ENCODE results near the gene CST4. TPM values are rescaled to one million over a fixed set of nuclear protein-coding genes. Genes with fewer than 3 reads are reported as not detected.

The CST4 gene
- total and polyA plus RNA-seq, 10 of the 15 experiments (the other 5 are each of a cell fraction or from before 2014, with no cell fraction given) = not detected

GRCh38 chr20:23637282-23638221 is 51.3 kb downstream of the CST4 start, which contains the start of gene CST3:
CST3 (minus strand) TSS chr20:23637955; CDS start chr20:23637862, 93 bp downstream.
- Histone ChIP-seq H3K27me3 (replicated peaks in 1 of 2; ENCODE audit: control insufficient read depth in 2 of 2, insufficient read depth in 2 of 2, low read length in 1 of 2) (no peaks in the 10 kb centered on the region), H3K4me1 (ENCODE audit: control insufficient read depth, insufficient read depth, low read length) (peaks cover 20% of the 10 kb centered on the region), H3K9me3 (replicated peaks; ENCODE audit: control insufficient read depth, insufficient read depth, low read length) (no peaks in the 10 kb centered on the region; the same call in 2 of the 3 replicates), H3K4me3 (peak within 1 kb of the TSS; percentile 73), H3K36me3 (ENCODE audit: control insufficient read depth in 2 of 2, insufficient read depth in 2 of 2, low read length in 1 of 2) (no peaks in the 10 kb centered on the region; a peak in 1 of 4 replicates), H3K4me2 (ENCODE audit: control insufficient read depth, insufficient read depth) (peak within 1 kb of the TSS; percentile 93), H3K9ac (ENCODE audit: control insufficient read depth, insufficient read depth, low read length) (peak within 1 kb of the TSS; percentile 70), H3K27ac (ENCODE audit: control insufficient read depth, insufficient read depth) (peak within 1 kb of the TSS; percentile 58; the same call in 1 of the 2 replicates), H4K20me1 (ENCODE audit: control insufficient read depth, insufficient read depth) (no peaks in the 10 kb centered on the region), H3K79me2 (ENCODE audit: control insufficient read depth, insufficient read depth, low read length) (no peaks in the 10 kb centered on the region), H2AFZ (ENCODE audit: control insufficient read depth, low read depth, low read length) (peak within 1 kb of the TSS; percentile 75)
- ATAC-seq (peak; percentile 87), FAIRE-seq (no peak), DNase-seq (ENCODE audit: low read depth, low spot score) (no peak)
- ChIA-PET SMC1A (ENCODE audit: uncharacterized antibody, unreplicated experiment) (interaction anchor here (0.8 kb wide), 1 partner anchor 13 kb away, joined by 3 read pairs; no protein-coding TSS in a partner anchor), CTCF (no interaction called here), POLR2A (no interaction called here), RAD21 (ENCODE audit: unreplicated experiment) (no interaction called here)
- in situ Hi-C loops (cut with MboI) (no loop called here), intact Hi-C loops (cut with micrococcal nuclease; ENCODE audit: unreplicated experiment) (no loop called here)
- WGBS (ENCODE audit: insufficient coverage, insufficient replicate concordance, low lambda C conversion rate, missing lambda C conversion rate) = 10% methylated on average over 62 of the region's 92 CpGs
- BruUV-seq (replicated peaks) = no TSS peak
- no peak for TF ChIP-seq FOXK2 (IDR thresholded peaks at IDR 0.05)
- peak; percentile 96 for TF ChIP-seq HDAC6 (IDR thresholded peaks at IDR 0.05; ENCODE audit: unreplicated experiment)
- TF ChIP-seq MEF2A (IDR thresholded peaks at IDR 0.05; ENCODE audit: insufficient read depth, low read depth, low read length) = no peak
- TF ChIP-seq SMARCA5 (IDR thresholded peaks at IDR 0.05) = 0 out of 2 replicates have a peak, but pooled peaks have one; percentile 25
- peak; percentile 65 for TF ChIP-seq CBFB (IDR thresholded peaks at IDR 0.05; ENCODE audit: low read depth)
- TF ChIP-seq HDAC2 (IDR thresholded peaks at IDR 0.05) = no peak
- 0 out of 2 replicates have a peak, but pooled peaks have one; percentile 27 for TF ChIP-seq NKRF (conservative IDR thresholded peaks at IDR 0.05)
- no peak for TF ChIP-seq E2F8 (IDR thresholded peaks at IDR 0.05; ENCODE audit: low read depth, partially characterized antibody)
- TF ChIP-seq EED (IDR thresholded peaks at IDR 0.05; ENCODE audit: low read depth) = peak; percentile 31
- 0 out of 2 replicates have a peak, but pooled peaks have one; percentile 12 for TF ChIP-seq NR2F1 (conservative IDR thresholded peaks at IDR 0.05)
- peak; percentile 71; the same call in 1 of the 2 replicates for TF ChIP-seq DPF2 (IDR thresholded peaks at IDR 0.05)
- peak; percentile 70 for TF ChIP-seq LARP7 (IDR thresholded peaks at IDR 0.05)
- TF ChIP-seq SIN3A (IDR thresholded peaks at IDR 0.05; ENCODE audit: low read depth, low read length) = no peak
- peak; percentile 74 for TF ChIP-seq IKZF1 (conservative IDR thresholded peaks at IDR 0.05)
- peak; percentile 85 for TF ChIP-seq RUNX3 (IDR thresholded peaks at IDR 0.05; ENCODE audit: low read length)
- no peak for TF ChIP-seq ATF2 (IDR thresholded peaks at IDR 0.05; ENCODE audit: low read length)
- TF ChIP-seq POLR2AphosphoS5 (IDR thresholded peaks at IDR 0.05; ENCODE audit: low read length) = peak; percentile 53; the same call in 1 of the 2 replicates
- no peak for TF ChIP-seq ATF7 (IDR thresholded peaks at IDR 0.05; ENCODE audit: low read depth)

Data from GM12878 (cell line).